ENCODE results near the gene SFMBT2. TPM values are rescaled to one million over a fixed set of nuclear protein-coding genes. Genes with fewer than 3 reads are reported as not detected.

The SFMBT2 gene
- total RNA-seq, 2 experiments from 2014 or later: 23.8 to 27.6 TPM

DNA sequence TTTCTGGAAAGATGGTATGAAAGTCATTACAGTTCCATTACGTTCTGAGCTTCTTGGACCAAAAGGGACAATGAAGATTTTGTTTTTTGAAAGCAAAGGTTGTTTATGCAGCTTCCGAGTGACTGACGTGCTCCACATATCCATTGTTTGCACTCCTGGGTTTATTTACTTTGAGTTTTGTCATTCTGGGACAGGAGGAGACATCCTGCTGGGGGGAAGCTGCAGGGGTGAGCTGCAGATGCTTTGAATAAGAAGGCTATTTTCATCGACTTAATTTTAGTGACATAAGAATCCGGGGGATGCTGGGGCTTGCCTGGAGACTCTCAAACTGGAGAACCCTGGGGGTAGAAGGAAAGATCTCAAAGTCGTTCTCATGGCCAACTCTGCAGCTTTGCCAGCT is 12.7 kb upstream of the SFMBT2 start:
- Mint-ChIP-seq H3K4me1 (ENCODE audit: low read depth) (peaks cover 19% of the 10 kb centered on the region), H3K27me3 (no peaks in the 10 kb centered on the region), H3K27ac (no peak overlapping the region), H3K4me3 (no peak overlapping the region), H3K36me3 (ENCODE audit: low read depth) (no peaks in the 10 kb centered on the region), H3K9me3 (no peaks in the 10 kb centered on the region)
- no peak for DNase-seq
- CTCF ChIA-PET: interaction anchor here (0.6 to 1.2 kb wide), 5 partner anchors 12 to 503 kb away, joined by 3 to 4 read pairs (median 3); partner anchors contain the start of gene SFMBT2
- intact Hi-C loops (cut with micrococcal nuclease): no loop called here
- ATAC-seq: no peak
- POLR2A ChIA-PET: interaction anchor here (0.7 kb wide), 1 partner anchor 17 kb away, joined by 3 read pairs; no protein-coding TSS in a partner anchor
- TF ChIP-seq, protein P1, sequence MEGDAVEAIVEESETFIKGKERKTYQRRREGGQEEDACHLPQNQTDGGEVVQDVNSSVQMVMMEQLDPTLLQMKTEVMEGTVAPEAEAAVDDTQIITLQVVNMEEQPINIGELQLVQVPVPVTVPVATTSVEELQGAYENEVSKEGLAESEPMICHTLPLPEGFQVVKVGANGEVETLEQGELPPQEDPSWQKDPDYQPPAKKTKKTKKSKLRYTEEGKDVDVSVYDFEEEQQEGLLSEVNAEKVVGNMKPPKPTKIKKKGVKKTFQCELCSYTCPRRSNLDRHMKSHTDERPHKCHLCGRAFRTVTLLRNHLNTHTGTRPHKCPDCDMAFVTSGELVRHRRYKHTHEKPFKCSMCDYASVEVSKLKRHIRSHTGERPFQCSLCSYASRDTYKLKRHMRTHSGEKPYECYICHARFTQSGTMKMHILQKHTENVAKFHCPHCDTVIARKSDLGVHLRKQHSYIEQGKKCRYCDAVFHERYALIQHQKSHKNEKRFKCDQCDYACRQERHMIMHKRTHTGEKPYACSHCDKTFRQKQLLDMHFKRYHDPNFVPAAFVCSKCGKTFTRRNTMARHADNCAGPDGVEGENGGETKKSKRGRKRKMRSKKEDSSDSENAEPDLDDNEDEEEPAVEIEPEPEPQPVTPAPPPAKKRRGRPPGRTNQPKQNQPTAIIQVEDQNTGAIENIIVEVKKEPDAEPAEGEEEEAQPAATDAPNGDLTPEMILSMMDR (IDR thresholded peaks at IDR 0.05): no peak

DNA sequence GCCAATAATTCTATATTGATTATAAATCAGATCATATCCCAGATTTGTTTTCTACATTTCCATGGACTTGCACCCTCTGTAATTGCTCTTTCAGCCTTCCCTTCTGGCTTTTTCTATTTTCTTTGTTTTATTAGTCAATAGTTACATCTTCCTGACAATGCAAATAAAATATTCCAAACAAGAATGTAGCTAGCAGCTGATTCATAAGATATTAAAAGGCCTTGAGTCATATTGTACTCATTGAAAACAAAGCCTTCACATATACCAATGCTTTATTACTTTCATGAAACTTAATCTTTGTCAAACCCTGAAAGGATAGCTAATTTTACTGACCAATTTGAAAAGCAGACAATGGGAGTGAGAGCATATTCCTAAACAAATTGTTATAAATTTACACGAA is 10.7 kb upstream of the SFMBT2 start:
- CTCF ChIA-PET: interaction anchor here (0.8 to 7.4 kb wide), 5 partner anchors 13 to 753 kb away, joined by 3 to 59 read pairs (median 3); no protein-coding TSS in a partner anchor
- ATAC-seq: no peak
- POLR2A ChIA-PET: interaction anchor here (0.8 kb wide), 1 partner anchor 10 kb away, joined by 4 read pairs; no protein-coding TSS in a partner anchor
- no peak for DNase-seq
- TF ChIP-seq, protein P1 (IDR thresholded peaks at IDR 0.05): no peak
- Mint-ChIP-seq H3K27me3 (no peaks in the 10 kb centered on the region), H3K4me1 (ENCODE audit: low read depth) (peaks cover 30% of the 10 kb centered on the region), H3K27ac (no peak overlapping the region), H3K36me3 (ENCODE audit: low read depth) (no peaks in the 10 kb centered on the region), H3K9me3 (no peaks in the 10 kb centered on the region), H3K4me3 (no peak overlapping the region)
- intact Hi-C loops (cut with micrococcal nuclease): no loop called here

DNA sequence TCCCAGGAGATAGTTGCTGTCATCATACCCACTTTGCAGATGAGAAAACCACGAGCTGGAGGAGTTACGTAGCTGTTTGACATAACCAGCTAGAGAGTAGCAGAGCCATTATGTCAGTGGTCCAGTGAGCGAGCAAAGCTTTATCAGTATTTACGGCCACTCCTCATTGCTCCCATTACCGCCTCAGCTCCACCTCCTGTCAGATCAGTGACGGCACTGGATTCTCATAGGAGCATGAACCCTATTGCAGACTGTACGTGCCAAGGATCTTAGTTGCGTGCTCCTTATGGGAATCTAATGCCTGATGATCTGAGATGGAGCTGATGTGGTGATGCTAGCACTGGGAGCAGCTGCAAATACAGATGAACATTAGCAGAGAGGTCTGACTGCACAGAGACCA is 9.2 kb upstream of the SFMBT2 start:
- CTCF ChIA-PET: interaction anchor here (0.9 to 7.4 kb wide), 5 partner anchors 65 to 501 kb away, joined by 3 to 59 read pairs (median 3); no protein-coding TSS in a partner anchor
- Mint-ChIP-seq H3K4me3 (no peak overlapping the region), H3K36me3 (ENCODE audit: low read depth) (no peaks in the 10 kb centered on the region)

DNA sequence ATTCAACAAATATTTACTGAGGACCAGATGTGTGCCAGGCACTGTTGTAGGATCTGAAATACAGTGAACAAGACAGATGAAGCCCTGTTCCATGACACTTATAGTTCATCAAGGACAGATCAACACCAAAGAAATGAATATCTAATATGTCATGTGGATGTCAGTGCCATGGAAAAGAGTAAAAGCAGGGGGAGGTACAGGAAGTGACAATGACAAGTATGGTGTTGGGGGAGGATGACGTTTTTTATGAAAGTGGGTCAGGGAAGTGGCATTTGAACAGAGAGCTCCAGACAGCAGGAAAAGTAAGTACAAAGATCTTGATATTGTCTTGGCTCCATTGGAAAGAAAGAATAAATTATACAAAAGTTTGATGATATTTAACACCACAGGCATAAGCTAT is 7.0 kb upstream of the SFMBT2 start:
- DNase-seq: peak; percentile 20
- ATAC-seq: peak; percentile 82
- Mint-ChIP-seq H3K27me3 (peaks cover 6% of the 10 kb centered on the region), H3K36me3 (ENCODE audit: low read depth) (no peaks in the 10 kb centered on the region), H3K4me3 (peak overlapping the region; percentile 30), H3K4me1 (ENCODE audit: low read depth) (peaks cover 19% of the 10 kb centered on the region), H3K27ac (peak overlapping the region; percentile 72), H3K9me3 (no peaks in the 10 kb centered on the region)
- TF ChIP-seq, protein P1 (IDR thresholded peaks at IDR 0.05): no peak
- ChIA-PET POLR2A (interaction anchor here (0.7 kb wide), 1 partner anchor 309 kb away, joined by 3 read pairs; no protein-coding TSS in a partner anchor), CTCF (interaction anchor here (0.7 to 7.4 kb wide), 12 partner anchors 39 to 752 kb away, joined by 3 to 59 read pairs (median 5); no protein-coding TSS in a partner anchor)
- intact Hi-C loops (cut with micrococcal nuclease): loop anchor here (2.0 to 5.0 kb wide), 2 partner anchors 296 to 499 kb away; no protein-coding TSS in a partner anchor

More for the DNA sequence above, 9.2 kb upstream of the SFMBT2 start:
- ATAC-seq (no peak), DNase-seq (no peak)
- Mint-ChIP-seq H3K9me3 (no peaks in the 10 kb centered on the region), H3K4me1 (ENCODE audit: low read depth) (peaks cover 22% of the 10 kb centered on the region), H3K27me3 (no peaks in the 10 kb centered on the region), H3K27ac (no peak overlapping the region)
- TF ChIP-seq, protein P1 (IDR thresholded peaks at IDR 0.05): no peak
- intact Hi-C loops (cut with micrococcal nuclease): loop anchor here (5.0 kb wide), 1 partner anchor 298 kb away; no protein-coding TSS in a partner anchor
- POLR2A ChIA-PET: no interaction called here

DNA sequence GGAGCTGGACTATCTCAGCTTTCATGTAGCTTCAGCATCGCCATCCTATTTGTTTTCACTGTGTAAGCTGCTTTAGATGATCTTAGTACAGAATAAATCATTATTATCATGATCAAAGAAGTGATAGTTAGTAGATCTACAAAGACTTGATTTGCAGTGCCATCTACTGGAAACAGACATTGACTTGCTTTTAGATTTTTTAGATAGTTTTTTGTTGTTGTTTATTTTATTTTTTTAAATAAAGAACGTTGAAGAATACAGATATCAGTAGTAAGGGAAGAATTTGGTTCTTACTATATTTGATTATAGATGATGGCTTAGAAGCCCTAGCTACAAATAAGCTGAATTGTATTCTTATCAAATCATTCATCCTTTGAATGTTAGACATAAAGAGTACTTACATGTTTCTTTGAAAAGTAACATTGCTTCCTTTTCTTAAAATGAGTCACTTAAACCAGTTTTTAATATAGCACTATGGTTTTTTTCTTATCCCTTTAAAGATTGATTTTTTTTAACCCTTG is 6.3 kb upstream of the SFMBT2 start:
- ChIA-PET POLR2A (no interaction called here), CTCF (interaction anchor here (0.6 to 7.4 kb wide), 12 partner anchors 38 to 751 kb away, joined by 3 to 59 read pairs (median 5); no protein-coding TSS in a partner anchor)
- Mint-ChIP-seq H3K27ac (peak overlapping the region; percentile 72), H3K36me3 (ENCODE audit: low read depth) (no peaks in the 10 kb centered on the region), H3K27me3 (peaks cover 12% of the 10 kb centered on the region), H3K4me3 (no peak overlapping the region), H3K4me1 (ENCODE audit: low read depth) (peaks cover 23% of the 10 kb centered on the region), H3K9me3 (no peaks in the 10 kb centered on the region)
- no peak for DNase-seq
- ATAC-seq: peak; percentile 31
- intact Hi-C loops (cut with micrococcal nuclease): loop anchor here (2.0 to 5.0 kb wide), 2 partner anchors 295 to 498 kb away; no protein-coding TSS in a partner anchor
- TF ChIP-seq, protein P1 (IDR thresholded peaks at IDR 0.05): peak; percentile 73
